Glutamatergic neuron (in vitro differentiated cells): ENCODE results near the gene C16orf92. TPM values are rescaled to one million over a fixed set of nuclear protein-coding genes. Genes with fewer than 3 reads are reported as not detected.

Experiments
- DNase-seq: peaks from one replicate; pipeline ENCODE4 v3.0.0; 2022
- H3K27ac Mint-ChIP-seq: one replicate; pipeline ENCODE4 v1.8.0; 2020; ENCODE audit warnings: mild to moderate bottlenecking, mixed read lengths, inconsistent platforms; ENCODE audit not compliant: unreplicated experiment
- H3K27me3 Mint-ChIP-seq: one replicate; pipeline ENCODE4 v1.8.0; 2020; ENCODE audit warnings: mild to moderate bottlenecking, moderate library complexity, mixed read lengths, inconsistent platforms; ENCODE audit not compliant: unreplicated experiment
- H3K36me3 Mint-ChIP-seq: one replicate; pipeline ENCODE4 v1.8.0; 2020; ENCODE audit warnings: mild to moderate bottlenecking, mixed read lengths, inconsistent platforms; ENCODE audit not compliant: unreplicated experiment
- H3K4me1 Mint-ChIP-seq: one replicate; pipeline ENCODE4 v1.8.0; 2020; ENCODE audit warnings: mild to moderate bottlenecking, low read depth, mixed read lengths, inconsistent platforms; ENCODE audit not compliant: unreplicated experiment
- H3K4me3 Mint-ChIP-seq: one replicate; pipeline ENCODE4 v1.8.0; 2020; ENCODE audit warnings: mild to moderate bottlenecking, mixed read lengths, inconsistent platforms; ENCODE audit not compliant: unreplicated experiment
- H3K9me3 Mint-ChIP-seq: one replicate; pipeline ENCODE4 v1.8.0; 2020; ENCODE audit warnings: mild to moderate bottlenecking, moderate library complexity, mixed read lengths, inconsistent platforms; ENCODE audit not compliant: unreplicated experiment
- CTCF ChIP-seq: fragments of 200-600 bp; sonication (generic); IDR thresholded peaks from one replicate; pipeline ENCODE4 v1.5.0; 2021; ENCODE audit not compliant: partially characterized antibody, unreplicated experiment
- total RNA-seq: library from RNA; stranded (reverse); fragmentation: NEBNext Ultra II Directional; extraction: Animal tissue kit (Norgen Biotek cat#: 25700); gene quantifications from one replicate; pipeline ENCODE4 v1.2.1, GENCODE V29; 2021; ENCODE audit not compliant: unreplicated experiment

The C16orf92 gene
- total RNA-seq, 1 donor from 2014 or later, result not detected

GRCh38 chr16:30060836-30061554 is 38.0 kb downstream of the C16orf92 start:
- DNase-seq, result peak; percentile 50
- H3K27ac Mint-ChIP-seq, result peak overlapping the region; percentile 97
- TF ChIP-seq CTCF, result no peak
- H3K9me3 Mint-ChIP-seq, result peaks cover 5% of the 10 kb centered on the region
- no peaks in the 10 kb centered on the region for H3K36me3 Mint-ChIP-seq
- H3K4me3 Mint-ChIP-seq, result peak overlapping the region; percentile 82
- H3K27me3 Mint-ChIP-seq, result peaks cover 13% of the 10 kb centered on the region
- H3K4me1 Mint-ChIP-seq, result peaks cover 12% of the 10 kb centered on the region

GRCh38 chr16:30063278-30063892 is 40.4 kb downstream of the C16orf92 start:
- no peak for DNase-seq
- Mint-ChIP-seq H3K27me3 (peaks cover 11% of the 10 kb centered on the region), H3K9me3 (peaks cover 5% of the 10 kb centered on the region), H3K4me1 (peaks cover 18% of the 10 kb centered on the region), H3K27ac (no peak overlapping the region), H3K36me3 (no peaks in the 10 kb centered on the region), H3K4me3 (no peak overlapping the region)
- no peak for TF ChIP-seq CTCF

GRCh38 chr16:30063893-30064728 is 41.1 kb downstream of the C16orf92 start:
- H3K9me3 Mint-ChIP-seq, result peaks cover 5% of the 10 kb centered on the region
- no peak for TF ChIP-seq CTCF
- DNase-seq, result no peak
- H3K27ac Mint-ChIP-seq, result peak overlapping the region; percentile 80
- peaks cover 9% of the 10 kb centered on the region for H3K27me3 Mint-ChIP-seq
- H3K36me3 Mint-ChIP-seq, result no peaks in the 10 kb centered on the region
- peak overlapping the region; percentile 94 for H3K4me3 Mint-ChIP-seq
- peaks cover 18% of the 10 kb centered on the region for H3K4me1 Mint-ChIP-seq

- Mint-ChIP-seq H3K9me3 (peaks cover 5% of the 10 kb centered on the region), H3K36me3 (no peaks in the 10 kb centered on the region), H3K27me3 (peaks cover 9% of the 10 kb centered on the region), H3K4me3 (peak overlapping the region; percentile 94), H3K27ac (peak overlapping the region; percentile 80), H3K4me1 (peaks cover 18% of the 10 kb centered on the region)
- no peak for DNase-seq
- no peak for TF ChIP-seq CTCF
Measured at GRCh38 chr16:30064729-30065101, 41.7 kb downstream of the C16orf92 start.
